HG02943 (cell line): ENCODE results near the gene MPP1.
"Not testable (repeated sequence)": the region's sequence is repeated elsewhere in the genome, so short reads cannot be mapped to it uniquely, and the experiment has no call there.

ENCODE experiments used
- ATAC-seq: cut with Tn5 transposase; IDR thresholded peaks from one replicate; pipeline ENCODE4 v1.9.1; 2021; ENCODE audit warnings: mild to moderate bottlenecking, low read depth, moderate library complexity; ENCODE audit not compliant: unreplicated experiment

The MPP1 gene

GRCh38 chrX:154804957-154805695, at the start of gene MPP1:
Gene MPP1, minus strand, starts transcription at chrX:154805485. Its CDS starts 112 bp downstream, at chrX:154805373.
- ATAC-seq = peak; percentile 69

GRCh38 chrX:154850957-154851611, 45.8 kb upstream of the MPP1 start:
- no peak for ATAC-seq

- no peak for ATAC-seq
Measured at GRCh38 chrX:154840856-154841255, 35.6 kb upstream of the MPP1 start.

GRCh38 chrX:154836163-154836562, 30.9 kb upstream of the MPP1 start:
- ATAC-seq = no peak

GRCh38 chrX:154834562-154834961, 29.3 kb upstream of the MPP1 start, which contains the start of gene SMIM9:
Gene SMIM9, minus strand, starts transcription at chrX:154834662. Its CDS starts 3,806 bp downstream, at chrX:154830856.
- ATAC-seq = no peak

- ATAC-seq = no peak
Measured at GRCh38 chrX:154833746-154834274, 28.5 kb upstream of the MPP1 start.

GRCh38 chrX:154829926-154830442, 24.7 kb upstream of the MPP1 start:
- no peak for ATAC-seq

- no peak for ATAC-seq
Measured at GRCh38 chrX:154829134-154829533, 23.8 kb upstream of the MPP1 start.

GRCh38 chrX:154828016-154828408, 22.7 kb upstream of the MPP1 start:
- ATAC-seq = peak; percentile 20

- peak; percentile 96 for ATAC-seq
Measured at GRCh38 chrX:154827194-154828015, 22.1 kb upstream of the MPP1 start.

GRCh38 chrX:154825586-154825985, 20.3 kb upstream of the MPP1 start:
- ATAC-seq = not testable (repeated sequence)

GRCh38 chrX:154824638-154825037, 19.4 kb upstream of the MPP1 start:
- ATAC-seq = no peak

- ATAC-seq = no peak
Measured at GRCh38 chrX:154822029-154822428, 16.7 kb upstream of the MPP1 start.

GRCh38 chrX:154821523-154821922, 16.2 kb upstream of the MPP1 start:
- no peak for ATAC-seq

- peak; percentile 69 for ATAC-seq
Measured at GRCh38 chrX:154819771-154820341, 14.6 kb upstream of the MPP1 start.

GRCh38 chrX:154818916-154819770, 13.9 kb upstream of the MPP1 start:
- peak; percentile 36 for ATAC-seq

- not testable (repeated sequence) for ATAC-seq
Measured at GRCh38 chrX:154817048-154817618, 11.8 kb upstream of the MPP1 start.

GRCh38 chrX:154816326-154816898, 11.1 kb upstream of the MPP1 start:
- ATAC-seq = not testable (repeated sequence)
